T-cell (primary cell): ENCODE data around the gene PHKB. TPM values are rescaled to one million over a fixed set of nuclear protein-coding genes. Genes with fewer than 3 reads are reported as not detected.

Source experiments
- ATAC-seq, 4 experiments: fragments of 200-7000 bp in 3 of 4; fragments of 150-1000 bp in 1 of 4; cut with Tn5 transposase; replicated peaks in 1 of 4; 1 replicate in 3 of 4; 2 replicates in 1 of 4; pipeline ENCODE4 v1.10.0; 2021; ENCODE audit warnings: moderate library complexity in 3 of 4, mild to moderate bottlenecking in 2 of 4, moderate number of reproducible peaks in 1 of 4
- CTCF ChIA-PET, 2 donors: fragments of 300-600 bp; sonication (Branson Sonifier 250); formaldehyde crosslinking; loops; one replicate each; lab custom pipeline; 2022; ENCODE audit warnings: antibody characterized with exemption in 2 of 2; lab: Charles Lee
- POLR2A ChIA-PET, 2 donors: fragments of 300-600 bp; sonication (Branson Sonifier 250); formaldehyde crosslinking; loops; one replicate each; lab custom pipeline; 2022; ENCODE audit warnings: antibody characterized with exemption in 2 of 2; lab: Charles Lee
- DNase-seq, 35 experiments: peaks; one replicate each; pipeline versions ENCODE4 v3.0.0 to v3.0.0-alpha.2; 2013 to 2023
- H3K27ac ChIP-seq: one replicate; pipeline ENCODE4 v1.5.1; 2013; ENCODE audit warnings: low read length
- H3K27me3 ChIP-seq, 2 experiments: replicated peaks in 1 of 2; 1 replicate in 1 of 2; 2 replicates in 1 of 2; pipeline versions ENCODE4 v1.6.1 to v1.7.0; 2013; ENCODE audit warnings: low read length in 1 of 2, mixed read lengths in 1 of 2; ENCODE audit not compliant: control insufficient read depth in 2 of 2, insufficient read depth in 2 of 2; ENCODE audit errors: extremely low read depth in 1 of 2
- H3K36me3 ChIP-seq, 2 donors: 1 replicate in 1 of 2; 2 replicates in 1 of 2; pipeline versions ENCODE4 v1.6.1 to v1.7.0; 2013; ENCODE audit warnings: low read length in 1 of 2; ENCODE audit not compliant: control insufficient read depth in 2 of 2, insufficient read depth in 1 of 2; ENCODE audit errors: extremely low read depth in 1 of 2
- H3K4me1 ChIP-seq, 2 experiments: 1 replicate in 1 of 2; 2 replicates in 1 of 2; pipeline versions ENCODE4 v1.6.1 to v1.7.0; 2013; ENCODE audit warnings: low read length in 2 of 2, mixed read lengths in 1 of 2; ENCODE audit not compliant: insufficient read depth in 2 of 2, control insufficient read depth in 1 of 2; ENCODE audit errors: extremely low read depth in 1 of 2
- H3K4me3 ChIP-seq, 2 donors: 1 replicate in 1 of 2; 2 replicates in 1 of 2; pipeline versions ENCODE4 v1.5.1 to v1.7.0; 2013; ENCODE audit warnings: mild to moderate bottlenecking in 2 of 2, low read length in 1 of 2, moderate library complexity in 1 of 2; ENCODE audit not compliant: control insufficient read depth in 1 of 2; ENCODE audit errors: extremely low read depth in 1 of 2
- H3K9me3 ChIP-seq: 2 replicates; pipeline ENCODE4 v1.7.0; 2013
- H3K27ac Mint-ChIP-seq, 2 donors: one replicate each; pipeline ENCODE4 v1.8.0; 2020 to 2021; ENCODE audit warnings: mild to moderate bottlenecking in 2 of 2, mixed read lengths in 2 of 2
- H3K27me3 Mint-ChIP-seq, 2 donors: one replicate each; pipeline ENCODE4 v1.8.0; 2021 to 2022; ENCODE audit warnings: mixed read lengths in 2 of 2
- H3K36me3 Mint-ChIP-seq: one replicate; pipeline ENCODE4 v1.8.0; 2021; ENCODE audit warnings: mixed read lengths
- H3K4me1 Mint-ChIP-seq, 3 donors: one replicate each; pipeline ENCODE4 v1.8.0; 2020 to 2022; ENCODE audit warnings: mixed read lengths in 3 of 3, mild to moderate bottlenecking in 1 of 3
- H3K4me3 Mint-ChIP-seq, 3 donors: one replicate each; pipeline ENCODE4 v1.8.0; 2020 to 2022; ENCODE audit warnings: mild to moderate bottlenecking in 3 of 3, mixed read lengths in 3 of 3, moderate library complexity in 3 of 3
- H3K9me3 Mint-ChIP-seq, 3 donors: one replicate each; pipeline ENCODE4 v1.8.0; 2020 to 2022; ENCODE audit warnings: mixed read lengths in 3 of 3
- WGBS: methylation state at CpG from one replicate; pipeline ENCODE4 v1.1.5; 2013; ENCODE audit warnings: missing lambda C conversion rate; ENCODE audit not compliant: insufficient coverage; 5-methylcytosine and 5-hydroxymethylcytosine counted together
- total RNA-seq, 35 experiments: library from RNA in 6 of 35; stranded (reverse) in 6 of 35; fragments of 120-200 nt in 1 of 35; gene quantifications; one replicate each; pipeline versions ENCODE4 v1.2.1 to v1.2.4 and lab custom pipeline; 2013 to 2026

The PHKB gene
- total RNA-seq (10 to 100 TPM; 40.6 to 67.5 (median 48.8) TPM), total RNA-seq (lab: John Stamatoyannopoulos, UW) (13.0 to 64.1 (median 42.5) reads per million in 29 experiments)
- total RNA-seq (2013): 55.8 TPM

- peak within 1 kb of the TSS; percentile 73 to 99 for H3K4me3 ChIP-seq
- no peaks in the 10 kb centered on the region for H3K27me3 Mint-ChIP-seq
- DNase-seq: peak; percentile 91 to 98 (median 97)
- H3K4me1 Mint-ChIP-seq: peaks cover 68 to 74% (median 73%) of the 10 kb centered on the region in 3 donors
- POLR2A ChIA-PET: interaction anchor here in 1 of 2 donors (0.7 to 1.2 kb wide), 2 partner anchors 11 to 858 kb away, joined by 3 to 5 read pairs; no protein-coding TSS in a partner anchor
- H3K36me3 Mint-ChIP-seq: peaks cover 17% of the 10 kb centered on the region
- no peaks in the 10 kb centered on the region for H3K9me3 Mint-ChIP-seq
- WGBS: under 1% methylated on average over 81 of the region's 82 CpGs
- no peaks in the 10 kb centered on the region for H3K27me3 ChIP-seq
- peaks cover 19 to 32% of the 10 kb centered on the region in 2 experiments for H3K4me1 ChIP-seq
- peak within 1 kb of the TSS; percentile 91 to 97 for H3K27ac Mint-ChIP-seq
- ATAC-seq: peak; percentile 93 to 96 (median 96)
- peak within 1 kb of the TSS; percentile 92 to 98 (median 93) for H3K4me3 Mint-ChIP-seq
- peaks cover 2 to 7% of the 10 kb centered on the region in 2 donors for H3K36me3 ChIP-seq
- H3K9me3 ChIP-seq: no peaks in the 10 kb centered on the region
- CTCF ChIA-PET: interaction anchor here (1.2 to 2.1 kb wide), 3 partner anchors 10 to 319 kb away, joined by 3 to 10 read pairs (median 5); no protein-coding TSS in a partner anchor
- H3K27ac ChIP-seq: peak within 1 kb of the TSS; percentile 92
These were observed at the start of gene PHKB, which contains the start of gene ITFG1 for GRCh38 chr16:47460711-47461597. Gene PHKB (plus strand): TSS chr16:47461331. CDS start chr16:47461351, 20 bp downstream. Gene ITFG1 (minus strand): TSS chr16:47461063. CDS start chr16:47461045, 18 bp downstream.

GRCh38 chr16:47413041-47413440 lies 48.1 kb upstream of the PHKB start:
- Histone ChIP-seq H3K9me3 (no peaks in the 10 kb centered on the region), H3K27ac (no peak overlapping the region), H3K4me1 (peaks cover 0 to 9% of the 10 kb centered on the region in 2 experiments), H3K27me3 (no peaks in the 10 kb centered on the region), H3K36me3 (peaks cover 0 to 4% of the 10 kb centered on the region in 2 donors), H3K4me3 (no peak overlapping the region)
- no CpG with 5 or more reads among the region's 1 CpG for WGBS
- Mint-ChIP-seq H3K4me1 (peaks cover 17 to 33% (median 28%) of the 10 kb centered on the region in 3 donors), H3K36me3 (peaks cover 58% of the 10 kb centered on the region), H3K4me3 (no peak overlapping the region), H3K27ac (no peak overlapping the region), H3K9me3 (peaks cover 0 to 4% (median 0%) of the 10 kb centered on the region in 3 donors), H3K27me3 (no peaks in the 10 kb centered on the region)
- DNase-seq (no peak), ATAC-seq (no peak)
- ChIA-PET POLR2A (no interaction called here), CTCF (no interaction called here)

- peaks cover 56% of the 10 kb centered on the region for H3K36me3 Mint-ChIP-seq
- no peak for ATAC-seq
These were observed 44.3 kb upstream of the PHKB start for GRCh38 chr16:47416869-47417268.

GRCh38 chr16:47424846-47425245 lies 36.3 kb upstream of the PHKB start:
- Mint-ChIP-seq H3K36me3 (peaks cover 73% of the 10 kb centered on the region), H3K9me3 (no peaks in the 10 kb centered on the region), H3K4me1 (peaks cover 0 to 4% (median 0%) of the 10 kb centered on the region in 3 donors), H3K4me3 (no peak overlapping the region), H3K27me3 (no peaks in the 10 kb centered on the region), H3K27ac (no peak overlapping the region)
- CTCF ChIA-PET: interaction anchor here in 1 of 2 donors (0.8 kb wide), 1 partner anchor 30 kb away, joined by 4 read pairs; no protein-coding TSS in a partner anchor
- peaks cover 7 to 18% of the 10 kb centered on the region in 2 donors for H3K36me3 ChIP-seq
- DNase-seq: no peak
- 100% methylated on average over 11 of the region's 13 CpGs for WGBS
- H3K9me3 ChIP-seq: no peaks in the 10 kb centered on the region
- POLR2A ChIA-PET: no interaction called here
- H3K27me3 ChIP-seq: no peaks in the 10 kb centered on the region
- no peak for ATAC-seq
- no peak overlapping the region for H3K27ac ChIP-seq
- no peaks in the 10 kb centered on the region for H3K4me1 ChIP-seq
- H3K4me3 ChIP-seq: no peak overlapping the region

More at GRCh38 chr16:47416869-47417268, 44.3 kb upstream of the PHKB start:
- POLR2A ChIA-PET: no interaction called here
- H3K9me3 Mint-ChIP-seq: peaks cover 0 to 2% (median 0%) of the 10 kb centered on the region in 3 donors
- no peak overlapping the region for H3K27ac ChIP-seq
- CTCF ChIA-PET: no interaction called here
- DNase-seq: no peak
- peaks cover 9 to 25% (median 12%) of the 10 kb centered on the region in 3 donors for H3K4me1 Mint-ChIP-seq
- no peaks in the 10 kb centered on the region for H3K9me3 ChIP-seq
- no peak overlapping the region for H3K4me3 ChIP-seq
- H3K27me3 ChIP-seq: no peaks in the 10 kb centered on the region
- H3K27me3 Mint-ChIP-seq: no peaks in the 10 kb centered on the region
- no peaks in the 10 kb centered on the region for H3K36me3 ChIP-seq
- H3K4me1 ChIP-seq: no peaks in the 10 kb centered on the region
- no peak overlapping the region for H3K27ac Mint-ChIP-seq
- no CpG with 5 or more reads among the region's 1 CpG for WGBS
- no peak overlapping the region for H3K4me3 Mint-ChIP-seq

GRCh38 chr16:47426806-47427205 lies 34.3 kb upstream of the PHKB start:
- Mint-ChIP-seq H3K4me3 (no peak overlapping the region), H3K4me1 (peaks cover 0 to 4% (median 3%) of the 10 kb centered on the region in 3 donors), H3K9me3 (no peaks in the 10 kb centered on the region), H3K36me3 (peaks cover 64% of the 10 kb centered on the region), H3K27ac (no peak overlapping the region), H3K27me3 (no peaks in the 10 kb centered on the region)
- Histone ChIP-seq H3K4me1 (no peaks in the 10 kb centered on the region), H3K4me3 (no peak overlapping the region), H3K36me3 (peaks cover 7 to 18% of the 10 kb centered on the region in 2 donors), H3K27ac (no peak overlapping the region), H3K9me3 (no peaks in the 10 kb centered on the region), H3K27me3 (no peaks in the 10 kb centered on the region)
- ChIA-PET POLR2A (no interaction called here), CTCF (no interaction called here)
- ATAC-seq (no peak), DNase-seq (no peak)
- no CpG with 5 or more reads among the region's 1 CpG for WGBS

- no peaks in the 10 kb centered on the region for H3K9me3 Mint-ChIP-seq
- peaks cover 38% of the 10 kb centered on the region for H3K36me3 Mint-ChIP-seq
- no peak for ATAC-seq
- CTCF ChIA-PET: no interaction called here
- H3K4me3 ChIP-seq: no peak overlapping the region
- H3K27me3 ChIP-seq: no peaks in the 10 kb centered on the region
- no peaks in the 10 kb centered on the region for H3K4me1 ChIP-seq
- no peaks in the 10 kb centered on the region for H3K9me3 ChIP-seq
- H3K27me3 Mint-ChIP-seq: no peaks in the 10 kb centered on the region
- H3K4me3 Mint-ChIP-seq: no peak overlapping the region
- H3K27ac ChIP-seq: no peak overlapping the region
- POLR2A ChIA-PET: no interaction called here
- H3K36me3 ChIP-seq: peaks cover 0 to 6% of the 10 kb centered on the region in 2 donors
- no peak for DNase-seq
- H3K27ac Mint-ChIP-seq: no peak overlapping the region
- peaks cover 11 to 20% (median 13%) of the 10 kb centered on the region in 3 donors for H3K4me1 Mint-ChIP-seq
- 73% methylated on average over 3 of the region's 3 CpGs for WGBS
These were observed 29.2 kb upstream of the PHKB start for GRCh38 chr16:47431960-47432359.
